ENCODE data around the gene OR4E1. TPM values are rescaled to one million over a fixed set of nuclear protein-coding genes. Genes with fewer than 3 reads are reported as not detected.

The OR4E1 gene
- total and polyA plus RNA-seq, 10 donors: not detected

GRCh38 chr14:21671371-21671770 is 2.2 kb downstream of the OR4E1 start:
- TF ChIP-seq POLR2A (IDR thresholded peaks at IDR 0.05) (no peak), CTCF (IDR thresholded peaks at IDR 0.05 in 8 of 11, conservative IDR thresholded peaks at IDR 0.05 in 3 of 11) (no peak), POLR2AphosphoS5 (IDR thresholded peaks at IDR 0.05) (no peak)
- Histone ChIP-seq H3K4me3 (no peak overlapping the region), H3K27me3 (replicated peaks in 1 of 7) (peaks cover 0 to 11% (median 0%) of the 10 kb centered on the region in 7 donors), H3K27ac (no peak overlapping the region), H3K36me3 (no peaks in the 10 kb centered on the region), H3K9me3 (peaks cover 0 to 23% (median 13%) of the 10 kb centered on the region in 8 donors), H3K4me1 (no peaks in the 10 kb centered on the region)
- intact Hi-C loops (cut with DNase I; ENCODE audit: low total_unique reads): no loop called here
- DNase-seq: no peak
- 40 to 65% (median 49%) methylated on average over 2 of the region's 2 CpGs for WGBS, 5 donors

- TF ChIP-seq CTCF (IDR thresholded peaks at IDR 0.05 in 8 of 11, conservative IDR thresholded peaks at IDR 0.05 in 3 of 11) (no peak), POLR2A (IDR thresholded peaks at IDR 0.05) (no peak), POLR2AphosphoS5 (IDR thresholded peaks at IDR 0.05) (no peak)
- Histone ChIP-seq H3K27me3 (replicated peaks in 1 of 7) (peaks cover 0 to 16% (median 0%) of the 10 kb centered on the region in 7 donors), H3K4me3 (no peak overlapping the region), H3K27ac (no peak overlapping the region), H3K36me3 (no peaks in the 10 kb centered on the region), H3K4me1 (no peaks in the 10 kb centered on the region), H3K9me3 (peaks cover 0 to 2% (median 0%) of the 10 kb centered on the region in 8 donors)
- DNase-seq: no peak
- intact Hi-C loops (cut with DNase I; ENCODE audit: low total_unique reads): no loop called here
These were observed 4.3 kb downstream of the OR4E1 start for GRCh38 chr14:21669284-21669683.

- no peaks in the 10 kb centered on the region for H3K4me1 ChIP-seq
- no peak overlapping the region for H3K4me3 ChIP-seq
- H3K27ac ChIP-seq: no peak overlapping the region
- H3K9me3 ChIP-seq: no peaks in the 10 kb centered on the region
- no peak for DNase-seq
- H3K27me3 ChIP-seq (replicated peaks in 1 of 7): peaks cover 0 to 16% (median 0%) of the 10 kb centered on the region in 7 donors
- no peaks in the 10 kb centered on the region for H3K36me3 ChIP-seq
- WGBS, 5 donors: 77 to 92% (median 84%) methylated on average over 3 of the region's 3 CpGs
- intact Hi-C loops (cut with DNase I; ENCODE audit: low total_unique reads): no loop called here
- TF ChIP-seq POLR2A (IDR thresholded peaks at IDR 0.05) (no peak), POLR2AphosphoS5 (IDR thresholded peaks at IDR 0.05) (no peak)
These were observed 5.2 kb downstream of the OR4E1 start for GRCh38 chr14:21668377-21668776.

- WGBS, 5 donors: 42 to 100% (median 84%) methylated on average over 1 of the region's 1 CpG
- Histone ChIP-seq H3K4me3 (no peak overlapping the region), H3K9me3 (no peaks in the 10 kb centered on the region), H3K36me3 (no peaks in the 10 kb centered on the region), H3K27ac (no peak overlapping the region), H3K4me1 (no peaks in the 10 kb centered on the region), H3K27me3 (replicated peaks in 1 of 7) (peaks cover 0 to 7% (median 0%) of the 10 kb centered on the region in 7 donors)
- DNase-seq: no peak
- no peak for TF ChIP-seq POLR2A (IDR thresholded peaks at IDR 0.05)
- TF ChIP-seq POLR2AphosphoS5 (IDR thresholded peaks at IDR 0.05): no peak
- TF ChIP-seq CTCF (IDR thresholded peaks at IDR 0.05 in 8 of 11, conservative IDR thresholded peaks at IDR 0.05 in 3 of 11): no peak
- intact Hi-C loops (cut with DNase I; ENCODE audit: low total_unique reads): no loop called here
These were observed 16.6 kb downstream of the OR4E1 start for GRCh38 chr14:21656980-21657379.

GRCh38 chr14:21654215-21654614 is 19.4 kb downstream of the OR4E1 start:
- Histone ChIP-seq H3K9me3 (no peaks in the 10 kb centered on the region), H3K4me3 (no peak overlapping the region), H3K27ac (no peak overlapping the region), H3K4me1 (no peaks in the 10 kb centered on the region), H3K27me3 (replicated peaks in 1 of 7) (no peaks in the 10 kb centered on the region), H3K36me3 (no peaks in the 10 kb centered on the region)
- DNase-seq: no peak
- TF ChIP-seq POLR2A (IDR thresholded peaks at IDR 0.05) (no peak), POLR2AphosphoS5 (IDR thresholded peaks at IDR 0.05) (no peak), CTCF (IDR thresholded peaks at IDR 0.05 in 8 of 11, conservative IDR thresholded peaks at IDR 0.05 in 3 of 11) (no peak)
- WGBS, 5 donors: 89 to 96% (median 91%) methylated on average over 4 to 5 of the region's 5 CpGs
- intact Hi-C loops (cut with DNase I; ENCODE audit: low total_unique reads): no loop called here

Data from spleen (tissue), 11 donors.